Measurements from ENCODE around the gene CLGN. TPM values are rescaled to one million over a fixed set of nuclear protein-coding genes. Genes with fewer than 3 reads are reported as not detected.

CLGN gene
- total and polyA plus RNA-seq, 2 of the 4 experiments (the other 2 are of a cell fraction), result 0.36 to 0.75 TPM

GRCh38 chr4:140406292-140406691 lies 21.2 kb downstream of the CLGN start:
- TF ChIP-seq BHLHE40 (IDR thresholded peaks at IDR 0.05; ENCODE audit: low read depth, low read length), result no peak
- no peak for TF ChIP-seq CHD1 (IDR thresholded peaks at IDR 0.05; ENCODE audit: low read depth, low read length)
- TF ChIP-seq NFE2L2 (IDR thresholded peaks at IDR 0.05; ENCODE audit: low read depth, low read length), result no peak
- TF ChIP-seq MAZ (IDR thresholded peaks at IDR 0.05; ENCODE audit: borderline replicate concordance, low read depth, low read length), result no peak
- TF ChIP-seq RFX5 (IDR thresholded peaks at IDR 0.05; ENCODE audit: low read depth, low read length), result no peak
- no peak for TF ChIP-seq SMC3 (IDR thresholded peaks at IDR 0.05; ENCODE audit: low read depth, low read length)
- no peak for TF ChIP-seq CEBPB (IDR thresholded peaks at IDR 0.05; ENCODE audit: low read depth, low read length)
- no peak for TF ChIP-seq FOS (IDR thresholded peaks at IDR 0.05; ENCODE audit: low read depth, low read length)
- TF ChIP-seq RAD21 (IDR thresholded peaks at IDR 0.05; ENCODE audit: low read length), result no peak
- no peak for TF ChIP-seq CTCF (conservative IDR thresholded peaks at IDR 0.05; ENCODE audit: low read depth, low read length)
- TF ChIP-seq MXI1 (IDR thresholded peaks at IDR 0.05; ENCODE audit: borderline replicate concordance, low read depth, low read length), result no peak
- no peak for TF ChIP-seq MAFK (IDR thresholded peaks at IDR 0.05; ENCODE audit: low read depth, low read length)
- no peak for TF ChIP-seq USF2 (IDR thresholded peaks at IDR 0.05; ENCODE audit: low read depth, low read length)
- no peak for TF ChIP-seq POLR2A (IDR thresholded peaks at IDR 0.05; ENCODE audit: low read depth, low read length)
- TF ChIP-seq ELK1 (IDR thresholded peaks at IDR 0.05; ENCODE audit: borderline replicate concordance, low read depth, low read length), result no peak
- Histone ChIP-seq H3K56ac (ENCODE audit: extremely low read depth, insufficient read depth, low read length) (no peak overlapping the region), H2AK5ac (ENCODE audit: low read depth, low read length) (no peak overlapping the region), H3K36me3 (ENCODE audit: control insufficient read depth, insufficient read depth, low read length) (no peaks in the 10 kb centered on the region), H3K27ac (ENCODE audit: insufficient read depth, low read length) (no peak overlapping the region), H3K79me1 (ENCODE audit: low read depth in 1 of 2, low read length in 2 of 2) (no peaks in the 10 kb centered on the region), H3K23ac (ENCODE audit: low read depth, low read length) (no peak overlapping the region), H3K9me1 (ENCODE audit: insufficient read depth, low read length) (no peaks in the 10 kb centered on the region), H3K27me3 (ENCODE audit: control insufficient read depth, insufficient read depth, low read length) (no peaks in the 10 kb centered on the region; the same call in 1 of the 2 replicates), H2BK5ac (ENCODE audit: low read depth, low read length, poor library complexity, severe bottlenecking) (no peak overlapping the region), H2BK15ac (ENCODE audit: low read depth, low read length) (no peak overlapping the region), H2AFZ (replicated peaks; ENCODE audit: low read length, poor library complexity) (no peak overlapping the region), H3K4ac (ENCODE audit: low read depth, low read length) (no peak overlapping the region), H2BK20ac (ENCODE audit: low read depth, low read length) (no peak overlapping the region), H4K5ac (ENCODE audit: low read depth, low read length) (no peak overlapping the region), H2AK9ac (replicated peaks; ENCODE audit: low read depth, low read length, poor library complexity) (no peak overlapping the region), H4K91ac (ENCODE audit: insufficient read depth, low read depth, low read length) (no peak overlapping the region), H3K4me3 (ENCODE audit: insufficient read depth, low read depth, low read length) (no peak overlapping the region), H4K8ac (ENCODE audit: low read depth in 2 of 2, low read length in 2 of 2) (no peak overlapping the region), H3K9ac (ENCODE audit: low read depth, low read length) (no peak overlapping the region), H2BK120ac (ENCODE audit: low read depth, low read length) (no peak overlapping the region), H3K18ac (ENCODE audit: low read depth, low read length) (no peak overlapping the region), H3K4me2 (ENCODE audit: low read depth, low read length) (no peak overlapping the region), H3K4me1 (ENCODE audit: control insufficient read depth, insufficient read depth, low read length) (no peaks in the 10 kb centered on the region), H3K14ac (replicated peaks; ENCODE audit: low read depth, low read length) (no peak overlapping the region), H4K20me1 (ENCODE audit: insufficient read depth, low read length) (no peaks in the 10 kb centered on the region), H3K9me3 (ENCODE audit: control insufficient read depth, insufficient read depth, low read length) (no peaks in the 10 kb centered on the region)
- intact Hi-C loops (cut with micrococcal nuclease), result no loop called here
- ChIA-PET POLR2A (ENCODE audit: unreplicated experiment) (interaction anchor here (0.6 kb wide), 1 partner anchor 1040 kb away, joined by 4 read pairs; no protein-coding TSS in a partner anchor), CTCF (no interaction called here)
- no peak for DNase-seq
- dilution Hi-C loops (cut with HindIII; ENCODE audit: low sequenced_read_pairs, unreplicated experiment), result no loop called here
- ATAC-seq (ENCODE audit: low read depth), result no peak
- in situ Hi-C loops (cut with MboI; ENCODE audit: low sequenced_read_pairs), result no loop called here
- no TSS peak for BruUV-seq (replicated peaks)

All from IMR-90 (cell line).